Smooth muscle cell (in vitro differentiated cells): ENCODE measurements around the gene KCNT1. TPM values are rescaled to one million over a fixed set of nuclear protein-coding genes. Genes with fewer than 3 reads are reported as not detected.

Experiments used
- DNase-seq: peaks from one replicate; lab custom pipeline; 2025; ENCODE audit not compliant: unreplicated experiment; lab: John Stamatoyannopoulos, UW
- H2AFZ ChIP-seq: fragments of 200-600 bp; sonication (generic); 2 replicates; pipeline ENCODE4 v1.6.0; 2016; ENCODE audit warnings: antibody characterized with exemption, low read depth, mild to moderate bottlenecking
- H3F3A ChIP-seq: fragments of 200-600 bp; sonication (generic); 2 replicates; pipeline ENCODE4 v1.6.0; 2017; ENCODE audit warnings: antibody characterized with exemption, low read depth
- H3K27ac ChIP-seq: fragments of 200-600 bp; sonication (generic); 2 replicates; pipeline ENCODE4 v1.5.1; 2016; ENCODE audit warnings: low read depth, mild to moderate bottlenecking
- H3K27me3 ChIP-seq: fragments of 200-600 bp; sonication (generic); 2 replicates; pipeline ENCODE4 v1.6.1; 2016; ENCODE audit warnings: low read depth, mild to moderate bottlenecking
- H3K36me3 ChIP-seq: fragments of 200-600 bp; sonication (generic); 2 replicates; pipeline ENCODE4 v1.5.1; 2016; ENCODE audit warnings: low read depth
- H3K4me1 ChIP-seq: fragments of 200-600 bp; sonication (generic); 2 replicates; pipeline ENCODE4 v1.5.1; 2016; ENCODE audit warnings: low read depth
- H3K4me2 ChIP-seq: fragments of 200-600 bp; sonication (generic); 2 replicates; pipeline ENCODE4 v1.6.0; 2016; ENCODE audit warnings: mild to moderate bottlenecking
- H3K4me3 ChIP-seq: fragments of 200-600 bp; sonication (generic); 2 replicates; pipeline ENCODE4 v1.5.1; 2016; ENCODE audit warnings: mild to moderate bottlenecking
- H3K79me2 ChIP-seq: fragments of 200-600 bp; sonication (generic); 2 replicates; pipeline ENCODE4 v1.6.0; 2016; ENCODE audit warnings: low read depth, mild to moderate bottlenecking
- H3K9ac ChIP-seq: fragments of 200-600 bp; sonication (generic); 2 replicates; pipeline ENCODE4 v1.6.0; 2016; ENCODE audit warnings: low read depth
- H3K9me3 ChIP-seq: fragments of 200-600 bp; sonication (generic); replicated peaks from 2 replicates; pipeline ENCODE4 v1.5.1; 2016; ENCODE audit warnings: low read depth
- H4K20me1 ChIP-seq: fragments of 200-600 bp; sonication (generic); 2 replicates; pipeline ENCODE4 v1.6.0; 2016; ENCODE audit warnings: low read depth
- WGBS: methylation state at CpG from one replicate; pipeline ENCODE4 v1.1.7; 2016; ENCODE audit warnings: low lambda C conversion rate; 5-methylcytosine and 5-hydroxymethylcytosine counted together
- polyA plus RNA-seq: library from polyadenylated mRNA; unstranded; fragments of >200 nt; fragmentation: Nextera tagmentation; extraction: Ambion mirVana; gene quantifications from 2 replicates; pipeline ENCODE4 v1.2.1, GENCODE V29; 2016
- total RNA-seq: library from RNA; depleted of rRNA; stranded (reverse); fragments of >200 nt; gene quantifications from 2 replicates; pipeline ENCODE4 v1.2.3, GENCODE V29; 2014
- TF ChIP-seq, protein P1 (sequence below): fragments of 200-600 bp; sonication (generic); IDR thresholded peaks from 2 replicates; pipeline ENCODE4 v1.5.1; 2017; ENCODE audit warnings: borderline replicate concordance, mild to moderate bottlenecking, antibody characterized with exemption; ENCODE audit not compliant: insufficient read depth, poor library complexity, severe bottlenecking

KCNT1 gene
- total and polyA plus RNA-seq, 2 experiments from 2014 or later: not detected

- H3K4me1 ChIP-seq: no peaks in the 10 kb centered on the region
- DNase-seq: no peak
- no peaks in the 10 kb centered on the region for H3K79me2 ChIP-seq
- no peak overlapping the region for H3K4me3 ChIP-seq
- H3K36me3 ChIP-seq: peaks cover 4% of the 10 kb centered on the region
- H4K20me1 ChIP-seq: peaks cover 31% of the 10 kb centered on the region
- no peak overlapping the region for H3K27ac ChIP-seq
- H3K9me3 ChIP-seq: no peaks in the 10 kb centered on the region
- H3K27me3 ChIP-seq: no peaks in the 10 kb centered on the region
- H3F3A ChIP-seq: no peaks in the 10 kb centered on the region
- no peak overlapping the region for H3K9ac ChIP-seq
- TF ChIP-seq, protein P1, sequence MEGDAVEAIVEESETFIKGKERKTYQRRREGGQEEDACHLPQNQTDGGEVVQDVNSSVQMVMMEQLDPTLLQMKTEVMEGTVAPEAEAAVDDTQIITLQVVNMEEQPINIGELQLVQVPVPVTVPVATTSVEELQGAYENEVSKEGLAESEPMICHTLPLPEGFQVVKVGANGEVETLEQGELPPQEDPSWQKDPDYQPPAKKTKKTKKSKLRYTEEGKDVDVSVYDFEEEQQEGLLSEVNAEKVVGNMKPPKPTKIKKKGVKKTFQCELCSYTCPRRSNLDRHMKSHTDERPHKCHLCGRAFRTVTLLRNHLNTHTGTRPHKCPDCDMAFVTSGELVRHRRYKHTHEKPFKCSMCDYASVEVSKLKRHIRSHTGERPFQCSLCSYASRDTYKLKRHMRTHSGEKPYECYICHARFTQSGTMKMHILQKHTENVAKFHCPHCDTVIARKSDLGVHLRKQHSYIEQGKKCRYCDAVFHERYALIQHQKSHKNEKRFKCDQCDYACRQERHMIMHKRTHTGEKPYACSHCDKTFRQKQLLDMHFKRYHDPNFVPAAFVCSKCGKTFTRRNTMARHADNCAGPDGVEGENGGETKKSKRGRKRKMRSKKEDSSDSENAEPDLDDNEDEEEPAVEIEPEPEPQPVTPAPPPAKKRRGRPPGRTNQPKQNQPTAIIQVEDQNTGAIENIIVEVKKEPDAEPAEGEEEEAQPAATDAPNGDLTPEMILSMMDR: no peak
- no peak overlapping the region for H3K4me2 ChIP-seq
- H2AFZ ChIP-seq: no peak overlapping the region
- WGBS: 97% methylated on average over 27 of the region's 27 CpGs
Measured at GRCh38 chr9:135821733-135822373, 119.9 kb downstream of the KCNT1 start.

DNA sequence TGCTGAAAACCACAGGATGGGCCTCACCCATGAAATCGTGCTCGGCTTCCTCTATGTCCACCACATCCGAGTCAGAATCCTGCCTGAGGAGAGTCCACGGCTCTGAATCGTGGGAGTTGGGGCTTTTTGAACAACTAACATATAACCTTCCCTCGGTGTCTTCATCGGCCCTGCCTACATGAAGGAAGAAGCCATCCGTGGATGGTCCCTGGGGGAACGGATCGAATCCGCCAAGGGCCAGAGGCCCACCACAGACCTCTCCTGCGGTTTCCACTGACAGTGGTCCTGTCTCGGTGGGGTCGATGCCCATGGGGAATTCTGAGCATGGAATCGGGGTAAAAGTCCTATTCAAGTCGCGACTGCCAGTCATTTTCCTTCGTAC is 120.4 kb downstream of the KCNT1 start:
- 98% methylated on average over 18 of the region's 18 CpGs for WGBS
- H3K36me3 ChIP-seq: peaks cover 4% of the 10 kb centered on the region

DNA sequence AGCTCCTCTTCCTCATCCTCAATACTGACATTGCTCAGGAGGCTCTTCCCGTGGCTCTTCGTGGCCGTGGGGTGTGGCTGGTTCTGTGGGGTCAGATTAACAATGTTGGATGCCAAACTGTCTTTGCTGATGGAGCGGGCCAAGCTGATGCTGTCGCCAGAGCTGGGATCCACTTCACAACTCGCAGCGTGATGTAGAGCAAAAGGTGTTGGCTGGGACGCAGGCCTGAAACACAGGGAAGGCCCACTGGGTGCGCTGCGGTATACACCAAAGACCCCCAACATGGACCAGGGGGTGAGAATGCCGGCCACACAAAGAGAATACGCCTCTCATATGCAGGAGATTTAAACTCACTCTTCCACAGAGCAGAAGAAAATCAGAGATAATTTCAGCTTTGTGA is 121.1 kb downstream of the KCNT1 start:
- DNase-seq: no peak
- Histone ChIP-seq H3K27me3 (no peaks in the 10 kb centered on the region), H3F3A (no peaks in the 10 kb centered on the region), H3K9me3 (no peaks in the 10 kb centered on the region), H3K9ac (no peak overlapping the region), H3K79me2 (peaks cover 4% of the 10 kb centered on the region), H2AFZ (no peak overlapping the region), H3K4me2 (no peak overlapping the region), H4K20me1 (peaks cover 43% of the 10 kb centered on the region), H3K4me3 (no peak overlapping the region), H3K4me1 (no peaks in the 10 kb centered on the region), H3K27ac (no peak overlapping the region), H3K36me3 (peaks cover 4% of the 10 kb centered on the region)
- TF ChIP-seq, protein P1: no peak
- 98% methylated on average over 12 of the region's 12 CpGs for WGBS

More for the DNA sequence above, 120.4 kb downstream of the KCNT1 start:
- no peak overlapping the region for H3K4me2 ChIP-seq
- no peak for DNase-seq
- no peaks in the 10 kb centered on the region for H3K27me3 ChIP-seq
- H3K4me3 ChIP-seq: no peak overlapping the region
- no peaks in the 10 kb centered on the region for H3K9me3 ChIP-seq
- H2AFZ ChIP-seq: no peak overlapping the region
- no peaks in the 10 kb centered on the region for H3K4me1 ChIP-seq
- no peaks in the 10 kb centered on the region for H3K79me2 ChIP-seq
- TF ChIP-seq, protein P1: no peak
- no peak overlapping the region for H3K9ac ChIP-seq
- H3K27ac ChIP-seq: no peak overlapping the region
- H4K20me1 ChIP-seq: peaks cover 36% of the 10 kb centered on the region
- H3F3A ChIP-seq: no peaks in the 10 kb centered on the region
